Progenitor cell of endocrine pancreas (in vitro differentiated cells): ENCODE measurements around the gene RHOBTB1. TPM values are rescaled to one million over a fixed set of nuclear protein-coding genes. Genes with fewer than 3 reads are reported as not detected.

ENCODE experiments used
- DNase-seq: peaks from one replicate; pipeline ENCODE4 v3.0.0; 2021; ENCODE audit warnings: low spot score; ENCODE audit not compliant: unreplicated experiment
- H3K27ac Mint-ChIP-seq: 2 replicates; pipeline ENCODE4 v1.8.0; 2021; ENCODE audit warnings: mild to moderate bottlenecking, moderate library complexity, mixed read lengths
- H3K27me3 Mint-ChIP-seq: 2 replicates; pipeline ENCODE4 v1.8.0; 2021; ENCODE audit warnings: mixed read lengths
- H3K36me3 Mint-ChIP-seq: 2 replicates; pipeline ENCODE4 v1.8.0; 2022; ENCODE audit warnings: mixed read lengths; ENCODE audit not compliant: insufficient read depth
- H3K4me1 Mint-ChIP-seq: 2 replicates; pipeline ENCODE4 v1.8.0; 2021; ENCODE audit warnings: low read depth, mixed read lengths
- H3K4me3 Mint-ChIP-seq: 2 replicates; pipeline ENCODE4 v1.8.0; 2021; ENCODE audit warnings: low read depth, mild to moderate bottlenecking, moderate library complexity, mixed read lengths
- H3K9me3 Mint-ChIP-seq: 2 replicates; pipeline ENCODE4 v1.8.0; 2021; ENCODE audit warnings: low read depth, mixed read lengths
- CTCF ChIP-seq: fragments of 200-600 bp; sonication (generic); IDR thresholded peaks from one replicate; pipeline ENCODE4 v1.5.0; 2021; ENCODE audit warnings: antibody characterized with exemption, mild to moderate bottlenecking; ENCODE audit not compliant: unreplicated experiment
- total RNA-seq: library from RNA; stranded (reverse); gene quantifications from 2 replicates; pipeline ENCODE4 v1.2.1, GENCODE V29; 2021

Gene RHOBTB1
- total RNA-seq, 1 donor from 2014 or later: 21.7 TPM

- TF ChIP-seq CTCF: no peak
- no peak for DNase-seq
- H3K4me3 Mint-ChIP-seq: no peak overlapping the region
- peaks cover 11% of the 10 kb centered on the region for H3K4me1 Mint-ChIP-seq
- H3K27me3 Mint-ChIP-seq: no peaks in the 10 kb centered on the region
- H3K9me3 Mint-ChIP-seq: peaks cover 22% of the 10 kb centered on the region
- peaks cover 18% of the 10 kb centered on the region for H3K36me3 Mint-ChIP-seq
- no peak overlapping the region for H3K27ac Mint-ChIP-seq
Measured at GRCh38 chr10:60930237-60930636, 13.7 kb downstream of the RHOBTB1 start.

- Mint-ChIP-seq H3K9me3 (peaks cover 8% of the 10 kb centered on the region), H3K36me3 (peaks cover 10% of the 10 kb centered on the region), H3K4me1 (no peaks in the 10 kb centered on the region), H3K27me3 (no peaks in the 10 kb centered on the region), H3K27ac (no peak overlapping the region), H3K4me3 (no peak overlapping the region)
- DNase-seq: no peak
- no peak for TF ChIP-seq CTCF
Measured at GRCh38 chr10:60921633-60922032, 22.4 kb downstream of the RHOBTB1 start.

- Mint-ChIP-seq H3K27me3 (no peaks in the 10 kb centered on the region), H3K36me3 (peaks cover 11% of the 10 kb centered on the region), H3K9me3 (peaks cover 2% of the 10 kb centered on the region), H3K27ac (no peak overlapping the region), H3K4me1 (no peaks in the 10 kb centered on the region), H3K4me3 (no peak overlapping the region)
- no peak for DNase-seq
- TF ChIP-seq CTCF: no peak
Measured at GRCh38 chr10:60920479-60920878, 23.5 kb downstream of the RHOBTB1 start.

- peaks cover 10% of the 10 kb centered on the region for H3K36me3 Mint-ChIP-seq
- TF ChIP-seq CTCF: no peak
- no peaks in the 10 kb centered on the region for H3K4me1 Mint-ChIP-seq
- DNase-seq: no peak
- H3K27ac Mint-ChIP-seq: no peak overlapping the region
- H3K4me3 Mint-ChIP-seq: no peak overlapping the region
- no peaks in the 10 kb centered on the region for H3K27me3 Mint-ChIP-seq
- H3K9me3 Mint-ChIP-seq: peaks cover 2% of the 10 kb centered on the region
Measured at GRCh38 chr10:60919551-60919950, 24.4 kb downstream of the RHOBTB1 start.

- H3K4me3 Mint-ChIP-seq: no peak overlapping the region
- no peak for TF ChIP-seq CTCF
- H3K4me1 Mint-ChIP-seq: no peaks in the 10 kb centered on the region
- no peaks in the 10 kb centered on the region for H3K27me3 Mint-ChIP-seq
- H3K9me3 Mint-ChIP-seq: peaks cover 2% of the 10 kb centered on the region
- DNase-seq: no peak
- no peak overlapping the region for H3K27ac Mint-ChIP-seq
- H3K36me3 Mint-ChIP-seq: peaks cover 8% of the 10 kb centered on the region
Measured at GRCh38 chr10:60917331-60918280, 26.4 kb downstream of the RHOBTB1 start.
